PC-9 (cell line): ENCODE data around the gene ZNF638. TPM values are rescaled to one million over a fixed set of nuclear protein-coding genes. Genes with fewer than 3 reads are reported as not detected.

Experiments used
- BruUV-seq: library from RNA; stranded (reverse); fragments of 400-500 nt; replicated peaks from 2 replicates; lab custom pipeline; 2021; lab: Mats Ljungman, UMichigan
- CTCF ChIA-PET: fragments of 300-600 bp; sonication (Branson Sonifier 250); formaldehyde crosslinking; loops from one replicate; lab custom pipeline; 2022; ENCODE audit warnings: antibody characterized with exemption; lab: Charles Lee
- POLR2A ChIA-PET: fragments of 300-600 bp; sonication (Branson Sonifier 250); formaldehyde crosslinking; loops from one replicate; lab custom pipeline; 2022; ENCODE audit warnings: antibody characterized with exemption; ENCODE audit not compliant: unreplicated experiment; lab: Charles Lee
- DNase-seq, 2 experiments: peaks; one replicate each; pipeline versions ENCODE4 v3.0.0 to v3.0.0-alpha.2; 2015 to 2022; ENCODE audit warnings: mixed read lengths in 1 of 2
- H2AFZ ChIP-seq: fragments of 200-600 bp; sonication (generic); 2 replicates; pipeline ENCODE4 v1.8.1; 2017; ENCODE audit warnings: antibody characterized with exemption
- H3F3A ChIP-seq: fragments of 200-600 bp; sonication (generic); 2 replicates; pipeline ENCODE4 v1.8.1; 2017; ENCODE audit warnings: antibody characterized with exemption, mild to moderate bottlenecking, low read depth; ENCODE audit not compliant: insufficient read depth
- H3K27ac ChIP-seq: fragments of 200-600 bp; sonication (generic); 2 replicates; pipeline ENCODE4 v1.6.1; 2016; ENCODE audit warnings: mixed run types
- H3K27me3 ChIP-seq: fragments of 200-600 bp; sonication (generic); 2 replicates; pipeline ENCODE4 v1.6.1; 2016; ENCODE audit warnings: low read depth, mixed run types; ENCODE audit not compliant: insufficient read depth
- H3K36me3 ChIP-seq: fragments of 200-600 bp; sonication (generic); 2 replicates; pipeline ENCODE4 v1.6.1; 2016; ENCODE audit warnings: low read depth, mixed run types
- H3K4me1 ChIP-seq: fragments of 200-600 bp; sonication (generic); replicated peaks from 2 replicates; pipeline ENCODE4 v1.6.1; 2016; ENCODE audit warnings: mixed run types; ENCODE audit not compliant: insufficient read depth
- H3K4me2 ChIP-seq: fragments of 200-600 bp; sonication (generic); 2 replicates; pipeline ENCODE4 v1.6.1; 2017; ENCODE audit warnings: mixed run types
- H3K4me3 ChIP-seq: fragments of 200-600 bp; sonication (generic); 2 replicates; pipeline ENCODE4 v1.6.1; 2016; ENCODE audit warnings: mixed run types
- H3K79me2 ChIP-seq: fragments of 200-600 bp; sonication (generic); 2 replicates; pipeline ENCODE4 v1.6.1; 2017; ENCODE audit warnings: low read depth, mixed run types
- H3K9me2 ChIP-seq: fragments of 200-600 bp; sonication (generic); 2 replicates; pipeline ENCODE4 v1.8.1; 2017; ENCODE audit warnings: mild to moderate bottlenecking; ENCODE audit not compliant: insufficient read depth
- H3K9me3 ChIP-seq: fragments of 200-600 bp; sonication (generic); 2 replicates; pipeline ENCODE4 v1.8.1; 2016; ENCODE audit warnings: low read depth; ENCODE audit not compliant: insufficient read depth
- H4K20me1 ChIP-seq: fragments of 200-600 bp; sonication (generic); 2 replicates; pipeline ENCODE4 v1.8.1; 2017; ENCODE audit not compliant: insufficient read depth
- EZH2 ChIP-seq: fragments of 200-600 bp; sonication (generic); IDR thresholded peaks from 2 replicates; pipeline ENCODE4 v1.8.0; 2017; ENCODE audit warnings: antibody characterized with exemption, low read depth
- intact Hi-C: fragments of 100-400 bp; cut with micrococcal nuclease; formaldehyde crosslinking; loops from one replicate; pipeline ENCODE4 v1.10.0; 2022; ENCODE audit not compliant: unreplicated experiment
- total RNA-seq: library from RNA; stranded (reverse); gene quantifications from 2 replicates; pipeline ENCODE4 v1.2.3, GENCODE V29; 2021
- TF ChIP-seq, protein P1 (sequence below): fragments of 200-600 bp; sonication (generic); conservative IDR thresholded peaks from 2 replicates; pipeline ENCODE4 v1.6.1; 2017; ENCODE audit warnings: mixed run types, antibody characterized with exemption, mild to moderate bottlenecking, moderate library complexity

Gene ZNF638
- total RNA-seq, 1 experiment from 2014 or later, result 109 TPM

DNA sequence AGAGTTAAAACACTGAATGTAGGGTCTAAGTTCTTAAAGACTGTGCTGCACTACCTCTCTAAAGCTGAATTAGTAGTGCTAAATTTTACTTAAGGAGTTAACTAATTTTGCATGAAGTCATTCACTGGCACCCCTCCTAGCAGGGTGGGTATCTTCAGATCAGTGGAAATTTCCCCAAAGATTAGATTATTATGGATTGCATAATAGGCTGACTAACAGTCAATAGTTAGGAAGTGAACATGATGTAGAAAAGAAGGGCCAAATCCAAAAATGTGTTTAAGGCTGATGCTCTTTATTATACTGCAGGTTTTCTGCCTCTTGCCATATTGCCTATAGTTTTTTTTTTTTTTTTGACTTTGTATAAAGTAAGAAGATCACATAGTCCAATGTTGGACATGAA lies 5.2 kb downstream of the ZNF638 start:
- intact Hi-C loops, result loop anchor here (10.0 kb wide), 1 partner anchor 112 kb away; the partner anchor contains the start of gene PAIP2B
- Histone ChIP-seq H2AFZ (no peak overlapping the region), H3K4me1 (peaks cover 23% of the 10 kb centered on the region), H3K4me2 (no peak overlapping the region), H3F3A (peaks cover 3% of the 10 kb centered on the region; the same call in 1 of the 2 replicates), H3K27ac (0 out of 2 replicates have a peak overlapping the region, but pooled peaks have one; percentile 4), H3K27me3 (no peaks in the 10 kb centered on the region), H3K4me3 (no peak overlapping the region), H3K9me3 (no peaks in the 10 kb centered on the region), H3K9me2 (no peaks in the 10 kb centered on the region), H4K20me1 (peaks cover 73% of the 10 kb centered on the region), H3K79me2 (peaks cover 100% of the 10 kb centered on the region), H3K36me3 (peaks cover 25% of the 10 kb centered on the region; the same call in 1 of the 2 replicates)
- ChIA-PET CTCF (no interaction called here), POLR2A (no interaction called here)
- BruUV-seq, result no TSS peak
- TF ChIP-seq, protein P1, sequence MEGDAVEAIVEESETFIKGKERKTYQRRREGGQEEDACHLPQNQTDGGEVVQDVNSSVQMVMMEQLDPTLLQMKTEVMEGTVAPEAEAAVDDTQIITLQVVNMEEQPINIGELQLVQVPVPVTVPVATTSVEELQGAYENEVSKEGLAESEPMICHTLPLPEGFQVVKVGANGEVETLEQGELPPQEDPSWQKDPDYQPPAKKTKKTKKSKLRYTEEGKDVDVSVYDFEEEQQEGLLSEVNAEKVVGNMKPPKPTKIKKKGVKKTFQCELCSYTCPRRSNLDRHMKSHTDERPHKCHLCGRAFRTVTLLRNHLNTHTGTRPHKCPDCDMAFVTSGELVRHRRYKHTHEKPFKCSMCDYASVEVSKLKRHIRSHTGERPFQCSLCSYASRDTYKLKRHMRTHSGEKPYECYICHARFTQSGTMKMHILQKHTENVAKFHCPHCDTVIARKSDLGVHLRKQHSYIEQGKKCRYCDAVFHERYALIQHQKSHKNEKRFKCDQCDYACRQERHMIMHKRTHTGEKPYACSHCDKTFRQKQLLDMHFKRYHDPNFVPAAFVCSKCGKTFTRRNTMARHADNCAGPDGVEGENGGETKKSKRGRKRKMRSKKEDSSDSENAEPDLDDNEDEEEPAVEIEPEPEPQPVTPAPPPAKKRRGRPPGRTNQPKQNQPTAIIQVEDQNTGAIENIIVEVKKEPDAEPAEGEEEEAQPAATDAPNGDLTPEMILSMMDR, result no peak
- no peak for TF ChIP-seq EZH2
- DNase-seq, result no peak

DNA sequence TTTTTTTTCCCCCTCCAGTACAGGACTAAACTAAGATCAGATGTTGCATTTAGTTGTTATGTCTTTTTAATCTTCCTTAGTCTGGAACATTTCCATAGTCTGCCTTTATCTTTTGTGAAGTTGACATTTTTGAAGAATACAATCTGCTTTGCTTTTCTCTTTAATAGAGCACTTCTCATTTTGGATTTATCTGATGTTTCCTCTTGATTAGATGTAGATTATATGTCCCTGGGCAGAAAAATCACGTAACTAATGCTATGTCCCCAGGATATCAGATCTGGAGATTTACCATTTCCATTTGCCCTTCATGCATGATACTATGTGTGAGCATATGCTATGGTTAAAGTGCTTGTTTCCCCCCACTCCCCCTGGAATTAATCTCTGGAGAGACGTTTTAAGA lies 6.2 kb downstream of the ZNF638 start:
- ChIA-PET POLR2A (no interaction called here), CTCF (no interaction called here)

DNA sequence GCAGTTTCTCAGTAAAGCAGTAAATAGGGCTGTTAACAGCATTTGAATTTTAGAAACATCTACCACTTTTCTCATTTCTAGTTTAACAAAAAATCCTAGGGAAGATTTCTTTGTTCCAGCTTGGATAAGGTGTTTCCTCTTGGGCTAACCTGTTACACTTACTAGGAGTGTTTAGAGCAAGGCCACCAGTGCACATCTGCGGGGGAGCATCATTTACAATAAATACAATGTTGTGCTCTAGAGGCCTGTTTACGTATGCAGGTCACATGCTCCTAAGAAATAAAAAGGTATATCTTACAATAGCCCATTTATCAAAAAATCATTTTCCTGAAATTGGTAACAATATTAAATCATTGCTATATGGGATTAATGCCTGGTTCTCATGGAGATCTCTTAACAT lies 8.1 kb downstream of the ZNF638 start:
- H4K20me1 ChIP-seq, result peaks cover 89% of the 10 kb centered on the region
- no peaks in the 10 kb centered on the region for H3K9me2 ChIP-seq
- H3K27ac ChIP-seq, result no peak overlapping the region
- peaks cover 20% of the 10 kb centered on the region; the same call in 1 of the 2 replicates for H3K36me3 ChIP-seq
- H2AFZ ChIP-seq, result no peak overlapping the region
- H3F3A ChIP-seq, result peaks cover 3% of the 10 kb centered on the region; the same call in 1 of the 2 replicates
- ChIA-PET CTCF (no interaction called here), POLR2A (no interaction called here)
- H3K4me2 ChIP-seq, result no peak overlapping the region
- BruUV-seq, result no TSS peak
- TF ChIP-seq, protein P1, result no peak
- no peak for TF ChIP-seq EZH2
- intact Hi-C loops, result loop anchor here (5.0 to 10.0 kb wide), 2 partner anchors 38 to 115 kb away; partner anchors contain the start of gene PAIP2B
- 0 out of 2 replicates have a peak, but pooled peaks cover 5% of the 10 kb centered on the region for H3K4me1 ChIP-seq
- H3K4me3 ChIP-seq, result no peak overlapping the region
- H3K9me3 ChIP-seq, result no peaks in the 10 kb centered on the region
- peaks cover 100% of the 10 kb centered on the region for H3K79me2 ChIP-seq
- H3K27me3 ChIP-seq, result no peaks in the 10 kb centered on the region
- DNase-seq, result no peak

More for the DNA sequence above, 6.2 kb downstream of the ZNF638 start:
- DNase-seq, result no peak
- no TSS peak for BruUV-seq
- intact Hi-C loops, result loop anchor here (10.0 kb wide), 1 partner anchor 113 kb away; the partner anchor contains the start of gene PAIP2B
- Histone ChIP-seq H3K4me3 (no peak overlapping the region), H3K79me2 (peaks cover 100% of the 10 kb centered on the region), H3K27me3 (no peaks in the 10 kb centered on the region), H3K27ac (no peak overlapping the region), H3F3A (peaks cover 3% of the 10 kb centered on the region; the same call in 1 of the 2 replicates), H3K4me2 (no peak overlapping the region), H4K20me1 (peaks cover 83% of the 10 kb centered on the region), H3K9me3 (no peaks in the 10 kb centered on the region), H2AFZ (no peak overlapping the region), H3K9me2 (no peaks in the 10 kb centered on the region), H3K36me3 (peaks cover 25% of the 10 kb centered on the region; the same call in 1 of the 2 replicates), H3K4me1 (peaks cover 22% of the 10 kb centered on the region)
- no peak for TF ChIP-seq EZH2
- TF ChIP-seq, protein P1, result no peak
